Activated CD8-positive, alpha-beta memory T cell treated with anti-CD3 and anti-CD28 coated beads, Interleukin-2, amount 50 U/mL, for 24 hours (primary cell): ENCODE results near the gene RABAC1.
A peak's percentile ranks its signal among the peaks of the same experiment; 100 is the strongest.
"Not testable (repeated sequence)": the region's sequence is repeated elsewhere in the genome, so short reads cannot be mapped to it uniquely, and the experiment has no call there.

ENCODE experiments used
- DNase-seq: peaks from one replicate; pipeline ENCODE4 v3.0.0-alpha.2; 2020; ENCODE audit errors: extremely low read depth

Gene RABAC1, protein sequence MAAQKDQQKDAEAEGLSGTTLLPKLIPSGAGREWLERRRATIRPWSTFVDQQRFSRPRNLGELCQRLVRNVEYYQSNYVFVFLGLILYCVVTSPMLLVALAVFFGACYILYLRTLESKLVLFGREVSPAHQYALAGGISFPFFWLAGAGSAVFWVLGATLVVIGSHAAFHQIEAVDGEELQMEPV

DNA sequence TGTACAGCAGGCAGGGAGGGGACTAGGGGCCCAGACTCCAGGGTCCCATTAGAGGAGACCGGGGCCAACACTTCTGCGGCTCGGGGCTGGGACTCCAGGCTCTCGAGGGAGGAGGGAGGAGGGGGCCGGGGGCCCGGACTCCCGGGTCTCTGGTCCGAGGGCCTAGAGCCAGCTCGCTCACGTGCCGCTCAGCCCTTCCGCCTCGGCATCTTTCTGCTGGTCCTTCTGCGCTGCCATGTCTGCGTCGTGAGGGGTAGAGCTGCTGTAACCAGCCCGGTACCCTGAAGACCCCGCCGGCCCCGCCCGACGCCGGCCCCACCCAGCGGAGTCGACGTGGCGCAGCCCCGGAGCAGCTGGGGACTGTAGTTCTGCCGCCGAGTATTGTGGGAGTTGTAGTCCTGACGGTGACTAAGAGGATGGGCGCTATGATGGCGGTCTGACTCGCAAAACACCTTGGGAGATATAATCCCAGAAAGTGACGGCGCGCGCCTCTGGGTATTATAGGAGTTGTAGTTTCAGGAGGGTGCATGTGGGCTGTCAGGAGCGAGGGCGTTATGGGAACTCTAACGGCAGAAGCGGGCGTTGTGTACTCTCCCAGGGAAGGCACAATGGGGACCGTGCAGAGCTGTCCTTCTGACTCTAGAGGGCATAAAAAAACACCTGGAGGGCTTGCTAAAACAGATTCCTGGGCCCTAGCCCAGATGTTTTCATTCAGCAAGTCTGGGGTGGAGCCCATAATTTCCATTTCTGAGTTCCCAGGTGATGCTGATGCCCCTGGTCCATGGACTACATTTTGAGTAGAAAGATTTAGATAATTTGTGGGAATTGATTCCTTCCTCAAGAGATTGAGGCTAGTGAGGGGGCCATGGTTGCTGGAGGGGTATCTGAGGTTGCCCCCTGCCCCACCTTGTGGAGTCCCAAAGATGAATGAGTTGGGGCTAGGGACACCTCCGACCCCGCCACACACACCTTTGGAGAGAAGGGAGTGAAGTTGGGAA, at the start of gene RABAC1:
TSS of gene RABAC1 (minus strand) at position 266 of the 998 bp plus-strand sequence. CDS start at position 237, 29 bp downstream.
- DNase-seq, result peak; percentile 66

DNA sequence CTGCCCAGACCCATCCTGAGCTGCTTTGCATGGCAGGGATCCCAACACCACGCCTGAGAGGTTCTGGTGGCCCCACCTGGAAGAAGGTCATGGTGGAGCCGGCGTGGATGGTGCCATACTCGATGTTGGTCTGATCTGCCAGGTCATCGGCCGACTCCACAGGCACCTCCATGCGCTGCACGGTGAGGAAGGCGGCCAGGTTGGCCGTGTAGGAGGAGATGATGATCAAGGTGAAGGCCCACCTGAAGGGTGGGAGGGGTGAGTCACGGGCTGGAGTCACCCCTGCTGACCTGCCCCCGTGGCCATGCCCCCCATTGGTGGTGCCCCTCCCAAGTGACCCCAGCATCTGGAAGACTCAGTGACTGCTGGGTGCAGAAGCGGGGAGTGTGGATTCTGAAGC, 47.4 kb upstream of the RABAC1 start:
- no peak for DNase-seq

DNA sequence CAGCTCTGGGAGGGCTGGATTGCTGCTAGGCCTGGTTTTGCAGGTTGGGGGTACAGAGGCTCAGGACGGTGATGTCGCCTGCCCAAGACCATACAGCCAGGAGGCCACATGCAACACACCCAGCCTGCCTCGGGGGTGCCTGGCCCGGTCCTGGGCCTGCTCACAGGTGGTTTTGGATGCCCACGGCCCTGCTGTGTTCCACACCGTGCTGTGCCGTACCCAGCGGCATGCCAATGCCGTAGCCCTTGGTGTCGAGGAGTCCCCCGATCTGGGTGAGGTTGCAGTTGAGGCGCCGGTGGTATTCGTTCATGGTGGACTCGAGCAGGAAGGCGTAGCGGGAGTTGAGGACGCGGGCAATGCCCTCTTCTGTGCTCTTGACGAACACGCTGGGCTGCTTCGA, 46.4 kb upstream of the RABAC1 start:
- DNase-seq, result no peak

DNA sequence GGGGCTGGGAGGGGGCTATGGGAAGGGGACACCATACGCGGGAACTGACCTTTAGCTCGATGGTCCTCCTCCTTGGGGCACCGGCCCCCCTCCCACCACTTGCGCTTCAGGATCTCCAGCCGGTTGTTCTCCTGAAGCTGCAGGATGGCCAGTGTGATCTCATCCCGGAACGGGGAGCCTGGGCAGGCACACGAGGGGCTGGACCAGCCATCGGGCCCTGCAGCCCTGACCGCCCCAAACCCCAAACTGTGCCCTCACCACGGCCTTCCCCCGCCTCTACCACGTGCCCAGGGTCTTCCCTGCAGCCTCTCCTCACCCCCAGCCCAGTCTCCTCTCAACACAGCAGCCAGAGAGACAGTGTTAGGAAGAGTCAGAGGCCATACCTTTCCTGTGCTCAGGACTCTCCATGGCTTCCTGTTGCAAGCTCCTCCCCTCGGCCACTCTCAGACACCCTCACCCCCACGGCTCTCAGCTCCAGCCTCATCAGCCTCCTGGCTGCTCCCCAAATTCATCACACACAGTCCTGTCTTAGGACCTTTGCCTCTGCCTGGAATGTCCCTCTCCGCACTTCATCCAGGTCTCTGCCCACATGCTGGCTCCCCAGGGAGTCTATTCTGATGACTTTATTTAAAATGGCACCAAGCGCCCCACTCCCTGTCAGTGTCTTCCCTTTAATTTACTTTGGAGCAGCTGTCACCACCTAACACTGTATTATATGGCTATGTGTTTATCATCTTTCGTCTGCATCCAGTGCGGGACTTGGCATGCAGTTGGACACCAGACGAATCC, 44.6 kb upstream of the RABAC1 start:
- DNase-seq, result no peak

DNA sequence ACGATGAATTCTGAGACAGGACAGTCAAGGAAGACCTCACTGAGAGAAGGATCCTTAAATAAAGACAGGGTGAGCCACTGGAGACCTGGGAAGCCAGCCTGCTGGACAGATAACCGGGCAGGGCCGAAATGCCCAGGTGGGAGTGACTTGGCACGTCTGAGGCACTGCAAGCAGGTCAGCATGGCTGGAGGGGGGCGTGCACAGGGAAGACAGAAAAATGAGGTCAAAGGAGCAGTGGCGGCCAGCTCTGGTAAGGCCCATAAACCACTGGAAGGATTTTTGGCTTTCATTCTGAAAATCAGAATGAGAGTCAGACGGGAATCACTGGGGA, 40.7 kb upstream of the RABAC1 start:
- no peak for DNase-seq

DNA sequence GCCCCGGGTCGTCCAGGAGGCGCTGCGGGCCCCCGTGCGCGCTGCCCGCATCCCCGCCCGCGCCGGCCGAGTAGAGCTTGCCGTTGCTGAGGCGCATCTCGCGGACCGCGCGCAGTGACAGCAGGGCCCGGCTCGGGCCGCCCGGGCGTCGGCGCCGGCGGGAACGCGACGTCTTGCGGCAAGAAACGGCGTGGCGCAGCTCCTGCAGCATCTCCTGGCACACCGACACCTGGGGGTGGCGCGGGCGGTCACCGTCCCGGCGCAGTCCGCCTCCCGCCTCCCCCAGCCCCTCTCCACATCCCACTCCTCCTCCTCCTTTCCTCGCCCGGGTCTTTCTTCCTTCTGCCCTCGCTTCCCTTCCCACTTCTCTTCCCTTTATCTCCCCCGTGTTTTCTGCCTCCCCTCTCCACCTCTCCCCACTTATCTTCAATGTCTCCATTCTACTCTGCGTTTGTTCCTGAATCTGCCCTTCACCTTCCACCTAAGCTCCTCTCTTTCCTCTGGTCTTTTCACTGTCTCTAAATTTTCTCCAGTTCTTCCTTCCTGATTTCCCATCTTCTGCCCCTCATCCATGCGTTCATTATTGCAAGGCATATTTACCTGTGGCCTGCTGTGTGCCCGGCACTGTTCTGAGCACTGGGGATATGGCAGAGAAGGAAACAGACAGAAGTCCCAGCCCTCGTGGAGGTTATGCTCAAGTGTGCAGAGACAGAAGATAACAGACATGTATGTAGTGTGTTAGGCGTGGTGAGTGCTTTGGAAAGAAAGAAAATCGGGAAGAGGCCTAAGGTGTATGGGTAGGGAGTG, 40.2 kb upstream of the RABAC1 start:
- DNase-seq, result no peak

DNA sequence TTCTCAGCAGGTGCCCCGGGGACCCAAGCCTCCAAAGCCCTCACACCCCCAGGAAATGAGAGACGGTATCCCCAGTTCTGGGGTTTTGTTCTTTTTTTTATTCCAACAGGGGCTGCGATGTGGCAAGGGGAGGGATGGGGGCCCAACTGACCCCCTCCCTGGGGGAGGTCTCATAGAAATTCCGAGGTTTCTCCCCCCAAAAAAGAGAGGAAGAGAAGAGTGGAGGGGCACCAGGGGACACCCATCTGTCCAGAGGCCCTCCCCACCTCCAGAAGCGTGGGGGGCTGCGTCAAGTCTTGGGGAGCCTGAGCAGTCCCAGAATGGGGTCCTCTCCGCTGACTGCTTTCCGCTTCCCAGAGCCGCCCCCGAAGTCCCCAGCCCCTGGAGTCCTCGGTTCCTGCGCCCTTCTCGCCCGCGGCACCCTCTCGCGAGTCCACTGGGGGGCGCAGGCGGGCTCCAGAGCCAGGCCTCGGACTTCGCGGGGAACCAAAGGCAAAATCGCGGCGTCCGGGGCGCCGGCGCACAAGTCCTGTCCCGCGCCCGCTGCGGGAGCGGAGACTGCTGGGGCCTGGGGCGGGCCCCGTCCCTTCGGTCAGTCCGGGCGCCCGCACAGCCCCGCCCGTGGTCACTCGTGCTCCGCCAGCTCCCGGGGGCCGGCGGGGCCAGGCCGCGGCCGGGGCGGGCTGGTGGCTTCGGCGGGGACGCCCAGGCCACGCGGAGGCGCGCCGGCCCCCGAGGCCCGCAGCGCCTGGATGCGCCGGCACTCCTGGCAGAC, 39.3 kb upstream of the RABAC1 start:
- DNase-seq, result no peak

DNA sequence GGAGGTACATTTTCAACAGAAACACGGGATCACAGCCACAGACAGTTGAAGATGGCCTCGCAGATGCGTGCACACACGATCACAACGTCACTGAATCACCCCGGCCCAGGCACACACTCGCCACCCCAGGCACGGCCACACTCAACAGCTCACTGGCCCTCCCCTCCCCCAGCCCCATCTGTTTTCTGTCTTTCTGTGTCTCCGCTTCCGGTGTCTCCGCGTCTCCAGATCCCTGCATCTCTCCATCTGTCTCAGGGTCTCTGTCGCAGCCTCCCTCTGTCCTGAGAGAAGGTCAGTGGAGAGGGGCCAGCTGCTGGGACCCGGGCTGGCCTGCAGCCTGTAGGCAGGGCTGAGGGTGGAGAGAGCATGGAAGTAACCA, 38.7 kb upstream of the RABAC1 start:
- no peak for DNase-seq

DNA sequence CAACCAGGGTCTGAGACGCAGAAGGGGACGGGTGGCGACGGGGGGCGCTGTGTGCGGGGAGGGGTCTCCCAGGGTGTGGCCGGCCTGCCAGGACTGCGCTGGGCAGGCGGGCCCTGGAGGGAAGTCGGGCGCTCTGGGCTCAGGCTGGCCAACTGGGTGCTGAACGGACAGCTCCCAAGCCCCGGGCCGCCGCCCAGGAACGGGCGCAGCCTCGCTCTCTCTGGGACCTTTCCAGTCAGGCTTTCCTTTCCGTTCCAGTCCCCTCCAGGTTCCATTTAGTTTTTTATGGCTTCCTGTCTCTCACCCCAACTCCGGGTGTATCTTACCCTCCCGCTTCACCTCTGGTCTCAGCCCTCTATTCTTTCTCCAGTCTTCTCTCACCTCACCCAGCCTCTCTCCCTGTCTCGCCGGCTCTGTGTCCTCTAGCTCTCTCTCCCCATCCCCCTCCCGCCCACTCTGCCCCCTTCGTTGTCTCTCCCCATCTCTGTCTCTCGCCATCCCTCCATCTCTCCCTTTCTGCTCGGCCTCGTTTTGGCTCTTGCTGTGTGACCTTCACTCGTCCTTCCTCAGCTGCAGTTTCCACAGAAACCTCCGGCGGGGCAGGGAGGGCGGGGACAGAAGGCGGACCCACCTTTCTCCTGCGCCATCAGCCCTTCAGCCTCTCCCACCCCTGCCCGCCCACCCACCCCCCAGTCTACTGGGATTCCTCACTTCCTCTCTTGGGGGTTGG, 38.2 kb upstream of the RABAC1 start:
- no peak for DNase-seq

DNA sequence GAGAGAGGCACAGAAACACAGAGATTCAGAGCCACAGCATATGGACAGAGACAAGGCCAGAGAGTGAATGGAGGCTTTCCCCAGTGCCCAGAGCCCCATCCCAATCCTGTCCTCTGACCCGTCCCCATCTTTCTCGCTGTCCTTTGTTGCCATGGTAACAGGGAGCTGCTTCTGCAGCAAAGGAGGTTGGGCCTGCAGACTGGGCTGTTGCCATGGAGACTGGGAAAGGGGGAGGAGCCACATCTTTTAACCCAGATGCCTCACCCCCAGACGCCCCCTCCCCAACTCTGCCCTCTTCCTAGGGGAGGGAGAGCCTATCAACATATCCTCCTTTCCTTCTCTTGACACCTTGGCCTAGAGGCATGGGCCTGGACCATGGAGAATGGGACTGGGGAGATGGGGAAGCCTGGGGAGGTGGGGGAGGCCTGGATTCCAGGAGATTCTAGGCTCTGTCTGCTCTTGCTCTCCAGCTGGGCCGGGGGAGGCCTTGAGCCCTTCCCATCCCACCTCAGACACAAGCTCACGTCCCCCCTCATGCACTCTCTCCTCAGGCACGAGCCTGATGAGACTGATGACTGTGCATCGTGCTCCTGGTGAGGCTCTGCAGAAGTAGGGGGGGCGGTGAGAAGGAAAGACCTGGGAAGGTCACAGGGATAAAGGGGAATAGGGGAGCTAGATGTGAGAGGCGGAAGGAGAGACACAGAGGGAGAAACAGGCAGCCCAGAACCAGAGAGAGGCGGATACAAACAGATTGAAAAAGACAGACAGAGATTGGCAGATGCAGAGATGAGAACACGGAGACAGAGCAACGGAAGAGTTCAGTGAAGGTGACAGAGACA, 37.1 kb upstream of the RABAC1 start:
- DNase-seq, result no peak

DNA sequence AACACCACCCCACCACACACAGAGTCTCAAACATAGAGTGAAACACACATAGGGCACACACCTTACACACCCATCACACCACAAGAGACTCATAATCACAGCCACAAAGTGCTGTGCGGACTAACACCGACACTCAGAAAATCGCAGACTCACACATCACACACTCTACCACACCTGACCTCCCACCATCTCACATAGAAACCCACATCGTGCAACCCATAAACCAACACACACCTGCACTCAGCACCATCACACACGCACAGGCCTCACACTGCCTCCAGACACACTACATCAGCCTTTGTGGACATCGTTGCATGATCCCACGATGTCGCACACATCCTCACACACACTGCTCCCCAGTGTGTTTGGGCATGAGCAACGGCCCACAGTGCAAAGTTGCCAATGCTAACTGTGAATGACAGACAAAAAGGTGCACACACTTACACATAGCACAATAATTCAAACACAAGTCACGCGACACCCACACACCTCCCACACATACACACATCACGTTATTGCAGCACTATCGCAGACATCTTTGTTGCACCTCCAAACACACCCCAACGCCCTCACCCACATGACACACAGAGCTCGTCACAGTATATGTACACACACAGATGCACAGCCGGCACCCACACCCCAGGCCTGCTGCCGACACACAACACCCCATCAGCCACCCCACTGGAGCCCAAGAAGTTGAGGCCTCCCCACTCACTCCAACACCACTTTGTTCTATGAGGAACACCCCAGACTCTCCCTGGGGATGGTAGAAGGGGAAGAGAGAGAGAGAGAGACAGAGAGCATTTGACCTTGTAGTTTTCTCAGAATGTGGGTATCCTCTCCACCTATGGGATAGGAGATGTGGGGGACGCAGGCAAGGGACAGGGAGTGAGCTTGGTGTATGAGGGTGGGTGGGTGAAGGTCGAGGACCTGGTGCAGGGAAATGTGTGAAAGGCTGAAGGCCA, 36.2 kb upstream of the RABAC1 start:
- DNase-seq, result no peak

DNA sequence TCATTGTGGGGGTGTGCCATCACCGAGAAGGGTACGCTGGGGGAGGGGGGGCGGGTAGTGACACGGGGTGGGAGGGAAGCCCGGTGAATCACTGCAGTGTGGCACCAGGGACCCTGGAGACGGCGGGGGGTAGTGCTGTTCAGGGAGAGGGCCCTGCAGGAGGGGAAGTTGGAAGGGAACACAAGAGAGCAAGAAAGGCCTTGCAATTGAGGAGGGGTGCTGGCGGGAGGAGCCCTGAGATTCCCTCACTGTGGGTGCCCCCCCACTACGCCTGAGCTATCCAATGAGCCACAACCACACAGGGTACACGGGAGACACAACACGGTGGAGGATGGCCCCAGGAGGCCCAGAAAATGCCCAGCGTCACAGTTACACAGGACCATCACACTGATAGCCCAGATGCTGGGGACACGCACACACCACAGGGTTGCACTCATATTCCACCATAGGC, 35.4 kb upstream of the RABAC1 start:
- no peak for DNase-seq

DNA sequence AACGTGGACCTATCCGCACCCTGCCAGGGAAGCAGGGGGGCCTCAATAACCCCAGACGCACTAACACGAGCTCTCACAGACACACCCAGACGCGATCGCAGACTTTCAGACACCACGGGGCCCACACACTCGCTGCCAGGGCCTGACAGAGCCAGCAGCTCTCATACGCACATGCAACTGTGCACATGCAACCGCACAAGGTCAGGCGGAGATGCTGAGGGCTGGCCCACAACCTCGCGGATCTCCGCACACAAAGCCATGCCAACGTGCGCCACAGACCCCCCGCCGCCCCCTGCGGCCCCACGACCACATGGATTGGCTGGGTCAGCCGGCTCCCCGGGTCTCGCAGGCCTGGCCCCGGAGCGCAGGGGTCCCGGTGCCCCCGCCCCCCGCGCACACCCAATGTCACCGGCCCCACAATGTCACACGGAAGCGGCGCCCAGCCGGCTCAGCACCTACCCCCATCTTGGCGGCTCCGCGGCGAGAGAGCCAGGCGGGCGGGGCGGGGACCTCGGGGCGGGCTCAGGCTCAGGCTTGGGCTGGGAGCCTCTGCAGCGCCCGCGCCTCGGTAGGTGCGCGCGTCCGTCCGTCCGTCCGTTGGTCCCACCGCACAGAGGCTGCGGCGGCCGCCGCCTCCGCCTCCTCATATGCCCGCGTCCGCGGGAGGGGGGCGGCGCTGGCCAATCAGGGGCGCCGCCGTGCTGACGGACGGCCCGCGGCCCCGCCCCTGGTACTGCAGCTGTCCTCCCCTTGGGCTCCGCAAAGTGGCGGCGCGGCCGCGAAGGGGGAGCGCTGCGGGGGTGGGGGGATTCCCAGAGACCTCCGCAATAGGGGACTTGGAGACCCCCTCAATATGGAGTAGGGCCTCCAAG, 34.7 kb upstream of the RABAC1 start, which contains the start of gene ATP1A3:
TSS of gene ATP1A3 (minus strand) at position 619 of the 872 bp plus-strand sequence. CDS start at position 465, 154 bp downstream.
- DNase-seq, result no peak

DNA sequence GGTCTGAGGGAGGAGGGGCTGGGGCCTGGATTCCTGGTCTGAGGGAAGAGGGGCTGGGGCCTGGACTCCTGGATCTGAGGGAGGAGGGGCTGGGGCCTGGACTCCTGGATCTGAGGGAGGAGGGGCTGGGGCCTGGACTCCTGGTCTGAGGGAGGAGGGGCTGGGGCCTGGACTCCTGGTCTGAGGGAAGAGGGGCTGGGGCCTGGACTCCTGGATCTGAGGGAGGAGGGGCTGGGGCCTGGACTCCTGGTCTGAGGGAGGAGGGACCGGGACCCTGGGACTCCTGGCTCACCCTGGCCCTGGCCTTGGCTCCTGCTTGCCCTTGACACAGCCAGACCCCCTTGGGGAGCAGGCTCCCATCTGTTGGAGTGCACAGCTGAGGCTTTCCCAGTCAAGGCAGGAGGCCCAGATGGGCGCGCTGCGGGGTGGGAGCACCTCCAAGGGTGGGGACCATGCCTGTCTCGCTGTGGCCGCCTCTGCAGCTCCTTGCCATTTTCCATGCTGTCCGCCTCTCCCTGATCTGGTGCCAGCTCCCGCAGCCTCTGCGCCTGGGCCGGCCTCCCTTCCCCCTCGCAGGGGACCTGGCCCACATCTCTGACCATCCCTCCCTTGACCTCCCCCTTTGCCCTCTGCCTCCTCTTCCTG, 32.9 kb upstream of the RABAC1 start:
- DNase-seq, result not testable (repeated sequence)

DNA sequence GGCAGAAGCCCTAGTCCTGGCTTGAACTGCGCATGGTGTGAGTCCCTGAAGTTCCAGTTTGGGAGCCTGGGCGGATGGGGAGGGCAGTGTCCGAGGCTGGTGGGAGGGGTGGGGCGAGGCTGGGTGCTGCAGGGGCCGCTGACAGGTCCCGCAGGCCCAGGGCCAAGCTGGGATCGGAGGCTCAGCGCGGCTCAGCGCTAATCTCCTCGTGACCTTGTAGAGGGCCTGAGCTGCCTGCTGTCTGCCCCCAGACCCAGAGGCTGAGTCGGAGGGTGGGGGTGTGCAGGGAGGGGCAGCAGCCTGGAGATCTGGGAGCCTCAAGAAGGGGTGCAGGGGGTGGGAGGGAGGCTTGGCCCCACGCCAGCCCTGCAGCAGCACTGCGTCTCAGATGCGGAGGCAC, 31.9 kb upstream of the RABAC1 start:
- DNase-seq, result no peak

DNA sequence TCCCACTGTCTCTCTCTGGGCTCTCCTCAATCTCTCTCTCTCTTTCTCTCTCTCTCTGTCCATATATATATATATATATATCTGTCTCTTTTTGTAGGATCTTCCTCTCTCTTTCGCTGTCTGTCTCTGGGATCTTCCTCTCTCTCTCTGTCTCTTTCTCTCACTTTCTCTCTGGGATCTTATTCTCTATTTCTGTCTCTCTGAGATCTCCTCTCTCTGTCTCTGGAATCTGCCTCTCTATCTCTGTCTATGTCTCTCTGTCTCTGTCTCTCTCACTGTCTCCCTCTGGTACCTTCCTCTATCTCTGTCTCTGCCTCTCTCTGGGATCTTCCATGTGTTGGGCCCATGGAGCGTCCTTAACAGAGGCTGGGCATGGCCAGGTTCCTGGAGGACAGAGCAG, 31.5 kb upstream of the RABAC1 start:
- no peak for DNase-seq
